CD4-positive, alpha-beta T cell treated with Interleukin-4 for 1 hour (primary cell): ENCODE measurements around the gene MCAT.

Experiments used
- DNase-seq, 2 donors: peaks; one replicate each; pipeline ENCODE4 v3.0.0-alpha.2; 2020 to 2022

The MCAT gene

GRCh38 chr22:43172191-43172590 lies 29.0 kb upstream of the MCAT start:
- DNase-seq = no peak

GRCh38 chr22:43171607-43172006 lies 28.4 kb upstream of the MCAT start:
- no peak for DNase-seq

GRCh38 chr22:43171019-43171491 lies 27.9 kb upstream of the MCAT start:
- DNase-seq = no peak

- no peak for DNase-seq
These were observed 26.9 kb upstream of the MCAT start for GRCh38 chr22:43170131-43170480.

- no peak for DNase-seq
These were observed 26.3 kb upstream of the MCAT start for GRCh38 chr22:43169310-43170130.

GRCh38 chr22:43168471-43169309 lies 25.5 kb upstream of the MCAT start:
- no peak for DNase-seq

DNA sequence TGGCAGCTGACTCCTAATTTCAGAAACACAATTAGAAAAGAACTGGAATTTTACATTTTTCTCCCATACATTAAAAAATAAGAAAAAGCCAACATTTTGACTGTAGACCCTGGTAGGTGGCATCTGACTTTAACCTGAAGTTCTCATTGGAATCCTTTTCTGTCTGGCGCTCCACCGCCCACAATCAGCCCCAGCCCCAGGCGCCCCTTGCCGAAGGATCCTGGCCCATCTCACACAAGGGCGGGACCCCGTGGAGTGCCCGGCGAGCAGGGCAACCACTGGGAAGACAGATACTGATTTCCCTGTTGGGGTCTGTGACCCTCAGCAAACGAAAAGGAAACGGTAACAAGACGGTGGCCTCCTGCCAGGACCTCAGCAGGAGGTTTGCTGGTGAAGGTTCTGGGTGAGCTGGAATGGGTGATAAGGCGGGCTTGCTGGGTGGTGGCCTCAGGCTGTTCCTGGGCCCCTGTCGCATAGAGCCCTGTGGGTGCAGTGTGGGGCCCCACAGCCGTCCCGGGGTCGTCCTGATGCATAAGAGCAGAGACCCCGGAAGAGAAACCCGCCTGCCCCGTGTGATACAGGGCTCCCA lies 23.9 kb upstream of the MCAT start:
- no peak for DNase-seq

DNA sequence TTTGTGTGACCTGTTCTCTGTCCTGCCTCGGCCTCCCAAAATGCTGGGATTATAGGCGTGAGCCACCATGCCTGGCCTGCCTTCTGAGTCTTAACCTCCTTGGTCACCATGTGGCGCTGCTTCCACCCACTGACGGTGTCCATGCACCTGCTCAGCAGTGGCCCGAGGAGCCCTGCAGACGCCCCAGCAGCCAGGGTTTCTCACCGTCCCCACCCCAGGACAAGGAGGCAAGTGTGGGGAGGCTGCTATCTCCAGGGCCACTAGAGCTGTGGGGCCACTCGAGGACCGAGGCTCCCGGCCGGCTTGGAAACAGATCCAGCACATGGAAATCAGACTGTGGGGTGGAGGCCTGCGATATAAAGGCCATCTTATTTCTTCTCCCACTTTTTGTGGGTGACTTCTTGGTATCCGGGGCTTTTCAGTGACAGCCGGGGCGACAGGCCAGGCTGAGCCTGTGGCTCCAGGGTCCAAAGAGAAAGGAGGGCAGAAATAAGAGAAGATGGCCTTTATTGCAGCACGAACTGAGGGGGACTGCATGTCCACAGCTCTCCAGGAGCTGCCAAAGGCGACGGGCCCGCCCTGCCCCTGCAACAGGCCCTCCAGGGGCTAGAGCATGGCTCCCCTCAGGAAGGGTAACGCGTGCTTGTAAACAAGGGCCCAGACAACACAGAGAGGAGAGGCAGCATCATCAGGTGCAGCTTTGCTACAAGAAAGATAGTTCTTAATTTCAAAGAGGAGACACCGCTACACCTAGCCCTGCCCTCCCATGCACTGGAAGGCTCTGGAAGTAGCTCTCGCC lies 23.1 kb upstream of the MCAT start:
- DNase-seq = no peak

GRCh38 chr22:43164636-43165035 lies 21.4 kb upstream of the MCAT start:
- DNase-seq = no peak

- no peak for DNase-seq
These were observed 20.1 kb upstream of the MCAT start for GRCh38 chr22:43163241-43163795.

DNA sequence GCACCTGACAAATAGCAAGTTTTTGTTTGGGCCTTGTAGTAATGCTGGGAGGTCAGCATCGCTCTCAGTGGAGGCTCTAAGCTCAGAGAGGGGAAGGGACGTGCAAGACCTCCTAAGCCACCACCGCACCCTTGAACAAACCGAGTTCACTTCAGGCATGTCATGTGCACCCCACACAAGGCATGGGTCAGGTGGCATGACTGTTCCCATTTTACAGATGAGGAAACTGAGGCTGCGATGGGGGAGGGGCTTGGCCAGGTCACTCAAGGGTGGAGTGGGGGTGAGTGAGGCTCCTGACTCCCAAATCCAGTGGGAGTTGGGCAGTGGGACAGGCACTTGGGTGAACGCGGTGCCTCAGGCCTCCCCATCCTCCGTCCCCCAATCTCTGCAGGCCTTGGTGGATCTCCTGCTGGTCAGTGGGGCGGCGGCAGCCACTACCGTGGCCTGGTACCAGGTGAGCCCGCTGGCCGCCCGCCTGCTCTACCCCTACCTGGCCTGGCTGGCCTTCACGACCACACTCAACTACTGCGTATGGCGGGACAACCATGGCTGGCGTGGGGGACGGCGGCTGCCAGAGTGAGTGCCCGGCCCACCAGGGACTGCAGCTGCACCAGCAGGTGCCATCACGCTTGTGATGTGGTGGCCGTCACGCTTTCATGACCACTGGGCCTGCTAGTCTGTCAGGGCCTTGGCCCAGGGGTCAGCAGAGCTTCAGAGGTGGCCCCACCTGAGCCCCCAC lies 19.4 kb upstream of the MCAT start:
- no peak for DNase-seq

- DNase-seq = no peak
These were observed 17.4 kb upstream of the MCAT start for GRCh38 chr22:43160497-43161126.

GRCh38 chr22:43159484-43160178 lies 16.4 kb upstream of the MCAT start:
- DNase-seq = no peak

- no peak for DNase-seq
These were observed 15.7 kb upstream of the MCAT start for GRCh38 chr22:43158778-43159483.

DNA sequence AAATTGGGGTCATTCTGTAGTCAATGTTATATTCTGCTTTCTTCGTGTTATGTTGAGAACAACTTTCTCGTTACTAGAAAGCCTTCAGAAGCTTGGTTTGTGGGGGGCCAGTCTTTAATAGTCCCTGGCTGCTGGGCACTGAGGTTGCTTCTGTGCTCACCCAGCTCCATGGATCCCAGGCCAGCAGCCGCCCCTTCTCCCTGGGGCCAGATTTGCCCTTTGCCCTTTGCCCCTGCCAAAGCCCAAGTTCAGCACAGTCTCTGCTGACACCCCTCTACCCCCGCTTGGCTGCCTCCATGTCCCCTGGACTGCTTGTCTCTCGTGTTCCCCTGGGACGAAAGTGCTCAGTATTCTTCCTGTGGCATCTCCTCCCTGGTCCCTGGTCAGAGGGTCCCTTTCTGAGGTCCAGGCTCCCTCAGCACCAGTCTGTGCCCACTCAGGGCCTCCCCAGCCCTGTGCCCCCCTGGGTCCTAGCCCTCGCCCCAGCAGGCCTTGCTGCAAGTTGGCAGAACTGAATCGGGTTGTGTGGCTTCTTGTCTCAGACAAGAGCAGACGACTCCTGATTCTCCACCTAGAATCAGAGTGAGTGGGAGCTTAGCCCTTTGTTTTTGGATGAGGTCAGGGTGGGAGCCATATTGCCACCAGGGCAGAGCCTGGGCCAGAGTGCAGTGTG lies 14.8 kb upstream of the MCAT start:
- DNase-seq = no peak

DNA sequence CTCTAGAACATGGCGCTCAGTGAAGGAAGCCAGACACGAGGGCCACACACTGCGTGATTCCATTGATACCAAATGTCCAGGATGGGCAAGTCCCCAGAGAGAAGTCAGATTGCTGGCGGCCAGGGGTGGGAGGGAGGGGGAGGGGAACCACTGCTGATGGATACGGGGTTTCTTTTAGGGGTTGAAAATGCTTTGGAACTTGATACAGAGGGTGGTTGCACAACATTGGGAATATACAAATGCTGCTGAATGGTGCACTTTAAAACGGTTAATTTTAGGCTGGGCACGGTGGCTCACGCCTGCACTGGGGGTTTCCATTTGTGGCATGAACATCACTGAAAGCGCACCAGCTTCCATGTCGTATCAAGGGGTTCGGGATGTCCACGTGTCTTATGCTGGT lies 13.2 kb upstream of the MCAT start:
- DNase-seq = no peak

DNA sequence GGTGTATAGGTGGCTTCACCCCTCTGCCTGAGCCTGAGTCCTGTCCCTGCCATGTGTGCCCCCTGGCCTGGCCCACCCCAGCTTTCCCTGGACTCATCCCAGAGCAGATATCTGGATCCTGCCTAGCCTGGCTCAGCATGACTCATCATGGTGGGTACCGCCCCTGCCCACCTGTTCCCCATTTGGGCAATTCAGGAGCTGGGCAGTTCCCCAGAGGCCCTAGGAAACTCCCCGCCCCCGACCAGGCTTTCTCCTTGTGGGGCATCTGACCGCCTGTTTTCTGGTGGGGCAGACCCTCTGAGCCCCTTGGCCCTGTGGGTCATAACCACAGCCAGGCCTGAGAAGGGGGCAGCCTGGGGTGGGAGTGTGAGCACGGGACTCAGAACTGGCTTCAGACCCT lies 12.6 kb upstream of the MCAT start:
- no peak for DNase-seq

GRCh38 chr22:43154887-43155536 lies 11.8 kb upstream of the MCAT start:
- DNase-seq = peak in 1 of 2 donors; percentile 57

DNA sequence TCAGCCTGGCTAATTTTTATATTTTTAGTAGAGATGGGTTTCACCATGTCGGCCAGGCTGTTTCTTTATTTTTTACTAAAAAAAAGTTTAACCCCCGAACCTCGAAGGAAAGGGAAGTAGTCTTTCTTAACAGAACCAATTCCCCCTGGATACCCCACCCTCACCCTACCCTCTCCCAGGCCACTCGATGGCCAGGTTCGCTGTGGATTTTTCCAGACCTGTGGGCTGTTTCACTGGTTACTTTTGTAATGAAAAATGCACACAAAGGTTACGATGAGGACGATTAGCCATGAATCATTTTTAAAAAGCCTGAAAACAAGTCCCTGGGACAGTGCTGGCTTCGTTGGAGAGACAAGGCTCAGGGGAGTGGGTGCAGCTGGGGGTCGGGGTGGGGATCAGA lies 10.7 kb upstream of the MCAT start:
- no peak for DNase-seq
